ENCODE results near the gene ABRAXAS1.

Gene ABRAXAS1

DNA sequence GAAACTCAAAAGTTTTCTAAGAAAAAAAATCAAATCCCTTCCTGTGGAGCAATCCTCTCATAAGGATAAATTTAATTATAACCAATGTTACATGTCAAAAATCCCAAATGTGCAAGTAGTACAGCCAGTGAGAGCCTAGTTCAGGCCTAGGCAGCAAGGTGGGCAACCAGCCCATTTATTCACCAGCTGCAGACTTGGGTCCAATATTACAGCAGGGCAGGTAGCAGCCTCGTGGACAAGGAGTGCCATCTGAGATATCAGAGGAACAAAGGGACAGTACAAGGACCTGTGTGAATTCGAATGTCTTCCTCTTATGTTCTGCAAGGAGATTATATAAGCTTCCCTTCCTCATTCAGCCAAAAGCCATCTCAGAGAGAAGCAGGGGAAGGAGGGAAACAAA is 35.9 kb downstream of the ABRAXAS1 start:
- DNase-seq = no peak

DNA sequence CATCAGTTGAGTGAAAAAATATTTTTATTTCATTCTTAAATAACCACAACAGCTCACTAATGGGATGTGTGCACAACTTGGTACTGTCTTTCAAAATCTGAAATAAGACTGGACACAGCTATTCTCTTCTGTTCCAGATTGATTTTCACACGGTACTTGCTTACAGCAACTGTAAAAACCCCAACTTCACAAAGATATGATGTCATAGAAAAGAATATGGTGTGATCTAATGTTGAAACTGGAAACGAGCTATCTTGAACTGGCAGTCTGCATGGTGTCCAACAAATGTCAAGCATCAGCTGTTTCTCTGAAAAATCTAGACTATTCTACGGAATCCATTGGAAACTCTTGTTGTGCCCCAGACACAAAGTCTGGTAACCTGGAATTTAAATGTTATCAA is 44.0 kb downstream of the ABRAXAS1 start:
- DNase-seq = no peak

DNA sequence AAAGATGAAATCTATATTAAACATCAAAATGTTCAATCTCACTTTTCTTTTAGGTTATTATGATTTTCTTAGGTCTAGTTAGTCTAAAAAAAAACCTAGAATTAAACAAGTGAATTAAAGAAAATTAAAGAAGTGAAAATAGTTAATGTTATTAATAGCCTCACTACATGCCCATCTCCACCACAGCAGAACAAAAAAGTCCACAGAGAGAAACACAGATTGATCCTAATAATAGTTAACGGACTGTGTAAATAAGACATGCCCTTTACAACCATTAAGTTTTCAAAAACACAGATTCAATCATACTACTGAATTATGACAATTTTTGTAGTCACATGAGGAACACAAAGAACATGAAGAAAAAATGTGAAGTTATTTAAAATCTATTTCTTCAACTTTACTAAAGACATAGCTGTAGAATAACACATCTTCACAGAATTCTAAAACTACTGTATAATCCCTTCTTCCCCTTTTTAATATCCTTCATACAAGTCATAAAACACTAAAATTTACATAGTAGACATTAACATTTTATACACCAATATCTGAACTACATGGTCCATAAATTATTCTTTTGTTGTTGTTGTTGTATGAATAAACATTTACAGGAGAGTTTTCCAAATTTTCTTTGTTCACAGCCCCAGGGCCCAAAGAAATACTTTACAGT is 44.6 kb downstream of the ABRAXAS1 start:
- no peak for DNase-seq

DNA sequence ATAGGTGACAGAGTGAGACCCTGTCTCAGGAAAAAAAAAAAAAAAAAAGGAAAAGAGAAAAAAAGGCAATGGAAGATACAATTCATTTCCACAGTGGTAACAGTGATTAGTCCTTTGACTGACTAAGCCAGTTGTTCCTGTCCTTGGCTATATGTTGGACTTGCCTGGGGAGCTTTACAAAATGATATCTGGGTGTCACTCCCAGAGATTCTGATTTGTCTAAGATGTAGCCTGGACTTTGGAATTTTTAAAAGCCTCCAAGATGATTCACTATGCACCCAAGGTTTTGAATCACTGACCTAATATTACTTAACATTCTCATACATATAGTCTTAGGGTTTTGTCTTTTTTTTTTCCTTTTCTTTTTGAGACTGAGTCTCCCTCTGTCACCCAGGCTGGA is 46.2 kb downstream of the ABRAXAS1 start:
- no peak for DNase-seq

DNA sequence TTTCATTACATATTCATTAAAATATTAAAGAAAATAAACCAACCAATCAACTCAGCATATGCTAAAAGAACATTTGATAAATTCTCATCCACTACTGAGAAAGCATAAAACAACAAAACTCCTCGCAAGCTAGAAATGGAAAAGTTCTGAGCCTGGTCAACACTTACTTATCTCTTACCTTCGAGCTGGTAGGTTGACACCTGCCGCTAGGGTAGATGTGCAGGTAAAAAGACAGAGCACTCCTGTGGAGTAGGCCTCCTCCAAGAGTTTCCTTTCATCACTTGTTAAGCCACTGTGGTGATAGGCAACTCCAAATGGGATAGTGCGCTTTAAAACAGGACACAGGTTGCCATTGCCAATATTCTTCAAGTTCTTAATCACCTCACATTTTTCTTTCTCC is 48.2 kb downstream of the ABRAXAS1 start:
- DNase-seq = no peak

DNA sequence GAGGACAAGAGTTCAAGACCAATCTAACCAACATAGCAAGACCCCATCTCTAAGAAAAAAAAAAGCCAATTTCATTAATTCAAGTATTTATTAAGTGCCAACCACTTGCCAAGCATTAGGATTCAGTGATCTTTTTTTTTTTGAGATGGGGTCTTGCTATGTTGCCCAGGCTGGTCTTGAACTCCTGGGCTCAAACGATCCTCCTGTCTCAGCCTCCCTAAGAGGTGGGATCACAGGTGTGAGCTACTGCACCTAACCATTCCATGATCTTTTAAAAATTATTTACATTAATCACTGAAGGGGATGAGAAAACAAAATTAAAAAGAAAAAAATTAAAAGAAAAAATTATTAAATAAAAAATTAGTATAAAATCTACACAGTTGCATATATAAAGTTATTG is 53.7 kb downstream of the ABRAXAS1 start:
- no peak for DNase-seq

DNA sequence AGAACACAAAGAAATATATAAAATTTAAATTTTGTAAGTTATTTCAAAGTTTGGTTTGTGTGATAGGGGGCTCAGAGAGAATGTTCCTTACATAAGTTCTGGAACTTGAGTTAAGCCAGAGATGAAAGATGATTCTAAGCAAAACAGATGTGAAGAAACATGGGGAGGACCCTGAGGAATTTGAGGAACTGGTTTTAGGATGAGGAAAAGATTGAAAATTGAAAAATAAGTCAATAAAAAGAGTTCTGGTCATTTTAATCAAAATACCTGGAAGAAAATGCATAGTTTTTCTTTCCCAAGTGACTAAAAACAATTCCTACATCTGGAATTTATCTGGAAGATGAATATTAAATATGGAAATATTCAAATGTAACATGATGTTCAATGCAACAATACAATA is 66.7 kb downstream of the ABRAXAS1 start:
- no peak for DNase-seq

DNA sequence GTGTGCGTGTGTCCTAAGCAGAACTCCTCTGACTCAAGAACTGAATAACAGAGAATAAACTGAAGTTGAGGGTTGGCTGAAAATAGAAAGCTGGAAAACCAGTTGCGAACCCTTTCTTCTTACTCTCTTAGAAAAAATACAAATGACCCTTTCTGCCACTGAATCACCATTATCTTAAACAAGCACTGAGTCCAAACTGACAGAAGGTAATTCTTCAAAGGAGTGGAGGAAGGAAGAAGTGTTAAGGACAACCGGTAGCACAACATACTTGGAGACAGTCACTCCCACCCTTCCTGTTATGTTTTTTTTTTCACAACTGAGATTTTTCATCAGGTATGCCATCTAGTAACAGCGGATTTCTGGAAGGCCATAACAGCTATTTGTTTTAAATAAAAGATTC is 67.3 kb downstream of the ABRAXAS1 start:
- DNase-seq = no peak

DNA sequence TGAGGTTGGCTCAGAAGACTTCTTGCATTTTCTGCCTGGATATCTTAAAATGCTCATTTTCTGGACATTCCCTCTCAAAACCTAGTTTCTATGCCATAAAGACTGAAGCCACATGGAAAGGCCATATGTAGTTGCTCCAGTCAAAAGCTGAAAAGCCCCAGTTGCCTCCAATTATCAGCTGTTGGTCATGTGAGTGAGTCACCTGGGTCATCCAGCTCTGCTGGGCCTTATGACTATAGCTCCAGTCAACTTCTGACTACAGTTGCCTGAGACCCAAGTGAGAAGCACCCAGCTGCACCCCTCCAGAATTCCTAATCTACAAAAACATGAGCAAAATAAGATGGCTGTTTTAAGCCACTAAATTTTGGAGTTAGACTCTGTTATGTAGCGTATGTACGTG is 71.2 kb downstream of the ABRAXAS1 start:
- DNase-seq = no peak
